ENCODE measurements around the gene INVS. TPM values are rescaled to one million over a fixed set of nuclear protein-coding genes. Genes with fewer than 3 reads are reported as not detected.
A peak's percentile ranks its signal among the peaks of the same experiment; 100 is the strongest.

The INVS gene
- total and polyA plus RNA-seq, 2 of the 13 experiments (the other 11 are each of a cell fraction or from before 2014, with no cell fraction given), result 11.3 to 16.3 TPM

DNA sequence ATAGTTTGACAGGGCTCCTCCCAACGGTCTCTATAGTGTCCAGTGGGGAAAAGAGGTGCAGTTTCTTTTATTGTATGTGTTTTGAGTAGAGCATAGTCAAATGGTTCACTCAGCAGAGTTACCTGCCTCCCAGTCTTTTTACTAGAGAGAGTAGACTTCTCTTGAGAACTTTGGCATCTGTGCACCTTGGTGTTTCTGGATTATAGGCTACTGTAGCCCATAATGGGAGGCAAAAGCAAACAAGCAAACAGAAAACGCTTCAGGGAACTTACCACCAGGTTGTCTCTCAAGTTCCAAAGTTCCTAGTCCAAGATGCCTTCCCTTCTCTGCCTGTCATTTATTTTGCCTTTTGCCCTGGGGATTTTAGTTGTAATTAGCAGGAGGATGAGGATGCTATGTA, 26.2 kb downstream of the INVS start:
- TF ChIP-seq RAD51 (IDR thresholded peaks at IDR 0.05; ENCODE audit: borderline replicate concordance), result no peak
- 0 out of 2 replicates have a peak, but pooled peaks have one; percentile 38 for TF ChIP-seq BCL6 (CRISPR knock-in tag; IDR thresholded peaks at IDR 0.05)
- TF ChIP-seq HNF4A (CRISPR knock-in tag; IDR thresholded peaks at IDR 0.05), result peak; percentile 26; the same call in 1 of the 2 replicates
- Histone ChIP-seq H4K20me1 (ENCODE audit: insufficient read depth, low read length) (no peaks in the 10 kb centered on the region), H3K9ac (ENCODE audit: insufficient read depth, low read depth, low read length) (no peak overlapping the region), H3K79me2 (ENCODE audit: insufficient read depth, low read length) (no peaks in the 10 kb centered on the region), H3K4me3 (replicated peaks in 1 of 3; ENCODE audit: insufficient read depth in 1 of 3, low read depth in 2 of 3, low read length in 3 of 3) (no peak overlapping the region), H3K4me2 (ENCODE audit: low read depth, low read length) (no peak overlapping the region), H3K9me3 (ENCODE audit: low read length) (no peaks in the 10 kb centered on the region), H3K27me3 (ENCODE audit: control insufficient read depth in 1 of 2, insufficient read depth in 2 of 2, low read length in 2 of 2) (no peaks in the 10 kb centered on the region), H3K4me1 (ENCODE audit: insufficient read depth, low read length) (peaks cover 14% of the 10 kb centered on the region), H3K27ac (ENCODE audit: extremely low read length, insufficient read depth, low read length) (no peak overlapping the region), H3K36me3 (replicated peaks in 1 of 2; ENCODE audit: control insufficient read depth in 1 of 2, insufficient read depth in 2 of 2, low read length in 2 of 2) (peaks cover 2 to 5% of the 10 kb centered on the region in 2 experiments; a peak in 2 of 5 replicates), H2AFZ (ENCODE audit: low read length) (no peak overlapping the region)
- in situ Hi-C loops (cut with HindIII; ENCODE audit: extremely low pct_ligation_motif_present, low pct_unique_long_range_greater_than_20kb) (no loop called here), intact Hi-C loops (cut with micrococcal nuclease; ENCODE audit: unreplicated experiment) (no loop called here)
- 43% methylated on average over 2 of the region's 2 CpGs for WGBS (ENCODE audit: low lambda C conversion rate)
- BruUV-seq (replicated peaks), result no TSS peak
- DNase-seq (ENCODE audit: low spot score), result no peak
- ChIA-PET POLR2A (no interaction called here), CTCF (ENCODE audit: low intra/inter-chr PET ratio, low total read pairs) (no interaction called here)
- ATAC-seq, result peak; percentile 35; the same call in 2 of the 3 replicates
- no peak for FAIRE-seq

DNA sequence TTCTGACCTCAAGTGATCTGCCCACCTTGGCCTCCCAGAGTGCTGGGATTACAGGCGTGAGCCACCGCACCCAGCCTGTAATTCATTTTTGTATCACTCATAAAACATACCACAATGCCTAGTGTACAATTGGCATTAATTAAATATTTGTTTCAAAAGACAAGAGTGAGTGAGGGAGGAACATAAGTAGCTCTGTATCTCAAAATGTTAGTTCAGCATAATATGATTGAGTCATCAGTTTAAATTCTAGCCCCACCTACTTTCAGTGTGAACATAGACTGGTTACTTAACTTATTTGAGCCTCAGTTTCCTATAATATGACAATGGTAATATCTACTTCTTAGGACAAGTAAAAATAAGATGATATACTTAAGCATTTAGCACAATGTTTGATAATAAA, 26.9 kb downstream of the INVS start:
- no peak overlapping the region for H2AFZ ChIP-seq (ENCODE audit: low read length)
- in situ Hi-C loops (cut with HindIII; ENCODE audit: extremely low pct_ligation_motif_present, low pct_unique_long_range_greater_than_20kb), result no loop called here
- CTCF ChIA-PET (ENCODE audit: low intra/inter-chr PET ratio, low total read pairs), result no interaction called here

More for the DNA sequence above, 26.9 kb downstream of the INVS start:
- no peaks in the 10 kb centered on the region for H4K20me1 ChIP-seq (ENCODE audit: insufficient read depth, low read length)
- TF ChIP-seq CBX2 (IDR thresholded peaks at IDR 0.05; ENCODE audit: low read depth, low read length) (no peak), CBX2 (CRISPR knock-in tag; IDR thresholded peaks at IDR 0.05; ENCODE audit: low read depth) (no peak), MAFF (IDR thresholded peaks at IDR 0.05; ENCODE audit: low read depth, low read length) (peak; percentile 21; the same call in 1 of the 2 replicates), MAFK (conservative IDR thresholded peaks at IDR 0.05 in 1 of 2, IDR thresholded peaks at IDR 0.05 in 1 of 2; ENCODE audit: low read length in 2 of 2) (peak; percentile 11 to 52; a peak in 2 of 4 replicates), FOXM1 (CRISPR knock-in tag; IDR thresholded peaks at IDR 0.05) (no peak), GZF1 (CRISPR knock-in tag; IDR thresholded peaks at IDR 0.05) (no peak)
- TF ChIP-seq, protein P1, sequence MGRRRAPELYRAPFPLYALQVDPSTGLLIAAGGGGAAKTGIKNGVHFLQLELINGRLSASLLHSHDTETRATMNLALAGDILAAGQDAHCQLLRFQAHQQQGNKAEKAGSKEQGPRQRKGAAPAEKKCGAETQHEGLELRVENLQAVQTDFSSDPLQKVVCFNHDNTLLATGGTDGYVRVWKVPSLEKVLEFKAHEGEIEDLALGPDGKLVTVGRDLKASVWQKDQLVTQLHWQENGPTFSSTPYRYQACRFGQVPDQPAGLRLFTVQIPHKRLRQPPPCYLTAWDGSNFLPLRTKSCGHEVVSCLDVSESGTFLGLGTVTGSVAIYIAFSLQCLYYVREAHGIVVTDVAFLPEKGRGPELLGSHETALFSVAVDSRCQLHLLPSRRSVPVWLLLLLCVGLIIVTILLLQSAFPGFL (CRISPR knock-in tag; IDR thresholded peaks at IDR 0.05), result no peak
- no TSS peak for BruUV-seq (replicated peaks)
- H3K27ac ChIP-seq (ENCODE audit: extremely low read length, insufficient read depth, low read length), result no peak overlapping the region
- H3K4me3 ChIP-seq (replicated peaks in 1 of 3; ENCODE audit: insufficient read depth in 1 of 3, low read depth in 2 of 3, low read length in 3 of 3), result no peak overlapping the region
- H3K27me3 ChIP-seq (ENCODE audit: control insufficient read depth in 1 of 2, insufficient read depth in 2 of 2, low read length in 2 of 2), result no peaks in the 10 kb centered on the region
- FAIRE-seq (no peak), DNase-seq (ENCODE audit: low spot score) (no peak), ATAC-seq (no peak)
- no peak overlapping the region for H3K9ac ChIP-seq (ENCODE audit: insufficient read depth, low read depth, low read length)
- intact Hi-C loops (cut with micrococcal nuclease; ENCODE audit: unreplicated experiment), result no loop called here
- 100% methylated on average over 2 of the region's 2 CpGs for WGBS (ENCODE audit: low lambda C conversion rate)
- H3K9me3 ChIP-seq (ENCODE audit: low read length), result no peaks in the 10 kb centered on the region
- peaks cover 14% of the 10 kb centered on the region for H3K4me1 ChIP-seq (ENCODE audit: insufficient read depth, low read length)
- no peak overlapping the region for H3K4me2 ChIP-seq (ENCODE audit: low read depth, low read length)
- H3K79me2 ChIP-seq (ENCODE audit: insufficient read depth, low read length), result no peaks in the 10 kb centered on the region
- H3K36me3 ChIP-seq (replicated peaks in 1 of 2; ENCODE audit: control insufficient read depth in 1 of 2, insufficient read depth in 2 of 2, low read length in 2 of 2), result peaks cover 2 to 4% of the 10 kb centered on the region in 2 experiments; a peak in 2 of 5 replicates
- POLR2A ChIA-PET, result no interaction called here

All from HepG2 (cell line).